ENCODE results near the gene ZCWPW2.

Gene ZCWPW2

GRCh38 chr3:28544831-28545230 is 196.3 kb downstream of the ZCWPW2 start:
- Histone ChIP-seq H3K9ac (ENCODE audit: low read depth, low read length, poor library complexity, severe bottlenecking) (no peak overlapping the region), H3K27me3 (ENCODE audit: insufficient read depth, low read length, poor library complexity, severe bottlenecking) (no peaks in the 10 kb centered on the region), H2AFZ (ENCODE audit: low read length) (no peak overlapping the region), H3K4me1 (ENCODE audit: insufficient read depth, low read length, poor library complexity, severe bottlenecking) (no peaks in the 10 kb centered on the region), H3K9me2 (replicated peaks; ENCODE audit: low read depth, low read length) (no peaks in the 10 kb centered on the region), H3K4me2 (ENCODE audit: low read depth, low read length, poor library complexity, severe bottlenecking) (no peak overlapping the region), H3K79me2 (ENCODE audit: insufficient read depth, low read length) (no peaks in the 10 kb centered on the region), H3K36me3 (ENCODE audit: insufficient read depth, low read length) (no peaks in the 10 kb centered on the region), H3K9me3 (ENCODE audit: insufficient read depth, low read depth, low read length) (no peaks in the 10 kb centered on the region), H3F3A (ENCODE audit: low read depth) (no peaks in the 10 kb centered on the region), H3K4me3 (ENCODE audit: low read length, poor library complexity, severe bottlenecking) (no peak overlapping the region), H4K20me1 (ENCODE audit: insufficient read depth, low read length, poor library complexity, severe bottlenecking) (no peaks in the 10 kb centered on the region)
- TF ChIP-seq CTCF (conservative IDR thresholded peaks at IDR 0.05; ENCODE audit: low read length): no peak
- no peak for TF ChIP-seq EZH2phosphoT487 (IDR thresholded peaks at IDR 0.05; ENCODE audit: borderline replicate concordance)

GRCh38 chr3:28547677-28548076 is 199.2 kb downstream of the ZCWPW2 start:
- H4K20me1 ChIP-seq (ENCODE audit: insufficient read depth, low read length, poor library complexity, severe bottlenecking): no peaks in the 10 kb centered on the region
- H3K9me3 ChIP-seq (ENCODE audit: insufficient read depth, low read depth, low read length): no peaks in the 10 kb centered on the region
- H3F3A ChIP-seq (ENCODE audit: low read depth): no peaks in the 10 kb centered on the region
- no peaks in the 10 kb centered on the region for H3K79me2 ChIP-seq (ENCODE audit: insufficient read depth, low read length)
- H3K36me3 ChIP-seq (ENCODE audit: insufficient read depth, low read length): no peaks in the 10 kb centered on the region
- H3K4me3 ChIP-seq (ENCODE audit: low read length, poor library complexity, severe bottlenecking): no peak overlapping the region
- TF ChIP-seq EZH2phosphoT487 (IDR thresholded peaks at IDR 0.05; ENCODE audit: borderline replicate concordance): no peak
- TF ChIP-seq CTCF (conservative IDR thresholded peaks at IDR 0.05; ENCODE audit: low read length): no peak
- H3K9me2 ChIP-seq (replicated peaks; ENCODE audit: low read depth, low read length): no peaks in the 10 kb centered on the region
- H2AFZ ChIP-seq (ENCODE audit: low read length): no peak overlapping the region
- H3K9ac ChIP-seq (ENCODE audit: low read depth, low read length, poor library complexity, severe bottlenecking): no peak overlapping the region
- no peaks in the 10 kb centered on the region for H3K27me3 ChIP-seq (ENCODE audit: insufficient read depth, low read length, poor library complexity, severe bottlenecking)
- H3K4me2 ChIP-seq (ENCODE audit: low read depth, low read length, poor library complexity, severe bottlenecking): no peak overlapping the region
- H3K4me1 ChIP-seq (ENCODE audit: insufficient read depth, low read length, poor library complexity, severe bottlenecking): no peaks in the 10 kb centered on the region

- Histone ChIP-seq H4K20me1 (ENCODE audit: insufficient read depth, low read length, poor library complexity, severe bottlenecking) (no peaks in the 10 kb centered on the region), H3K79me2 (ENCODE audit: insufficient read depth, low read length) (no peaks in the 10 kb centered on the region), H3K36me3 (ENCODE audit: insufficient read depth, low read length) (no peaks in the 10 kb centered on the region), H3F3A (ENCODE audit: low read depth) (no peaks in the 10 kb centered on the region), H3K9me3 (ENCODE audit: insufficient read depth, low read depth, low read length) (no peaks in the 10 kb centered on the region; the same call in 1 of the 2 replicates), H3K4me2 (ENCODE audit: low read depth, low read length, poor library complexity, severe bottlenecking) (no peak overlapping the region), H3K9me2 (replicated peaks; ENCODE audit: low read depth, low read length) (no peaks in the 10 kb centered on the region), H2AFZ (ENCODE audit: low read length) (no peak overlapping the region), H3K9ac (ENCODE audit: low read depth, low read length, poor library complexity, severe bottlenecking) (no peak overlapping the region), H3K4me1 (ENCODE audit: insufficient read depth, low read length, poor library complexity, severe bottlenecking) (no peaks in the 10 kb centered on the region), H3K4me3 (ENCODE audit: low read length, poor library complexity, severe bottlenecking) (no peak overlapping the region), H3K27me3 (ENCODE audit: insufficient read depth, low read length, poor library complexity, severe bottlenecking) (no peaks in the 10 kb centered on the region)
- TF ChIP-seq CTCF (conservative IDR thresholded peaks at IDR 0.05; ENCODE audit: low read length): no peak
- no peak for TF ChIP-seq EZH2phosphoT487 (IDR thresholded peaks at IDR 0.05; ENCODE audit: borderline replicate concordance)
Observed at GRCh38 chr3:28553175-28553574, 204.7 kb downstream of the ZCWPW2 start.

Data from Loucy (cell line).